ENCODE results near the gene UNK. TPM values are rescaled to one million over a fixed set of nuclear protein-coding genes. Genes with fewer than 3 reads are reported as not detected.

The UNK gene
- total RNA-seq, 1 donor from 2014 or later = 16.7 TPM

- Histone ChIP-seq H3K36me3 (ENCODE audit: insufficient read depth, low read length) (peaks cover 19% of the 10 kb centered on the region), H3K9ac (ENCODE audit: low read length) (no peak overlapping the region)
- no peak for FAIRE-seq
Observed at GRCh38 chr17:75773121-75773807, 11.3 kb upstream of the UNK start.

GRCh38 chr17:75773808-75774470 lies 10.7 kb upstream of the UNK start:
- Mint-ChIP-seq H3K27me3 (ENCODE audit: low read depth, unreplicated experiment) (no peaks in the 10 kb centered on the region), H3K27ac (ENCODE audit: unreplicated experiment) (no peak overlapping the region), H3K9me3 (ENCODE audit: unreplicated experiment) (peaks cover 1% of the 10 kb centered on the region), H3K36me3 (ENCODE audit: low read depth, unreplicated experiment) (peaks cover 24% of the 10 kb centered on the region), H3K4me1 (ENCODE audit: low read depth, unreplicated experiment) (peaks cover 10% of the 10 kb centered on the region), H3K4me3 (ENCODE audit: unreplicated experiment) (no peak overlapping the region)
- Histone ChIP-seq H3K27ac (ENCODE audit: low read depth, low read length) (no peak overlapping the region), H4K20me1 (ENCODE audit: insufficient read depth, low read length) (peaks cover 49% of the 10 kb centered on the region), H3K79me2 (ENCODE audit: insufficient read depth, low read length) (peaks cover 28% of the 10 kb centered on the region), H3K4me1 (ENCODE audit: insufficient read depth, low read length) (peaks cover 13% of the 10 kb centered on the region), H3K4me3 (ENCODE audit: insufficient read depth, low read depth, low read length) (no peak overlapping the region), H3K36me3 (ENCODE audit: insufficient read depth, low read length) (peaks cover 23% of the 10 kb centered on the region), H3K9ac (ENCODE audit: low read length) (no peak overlapping the region), H2AFZ (ENCODE audit: low read depth, low read length) (no peak overlapping the region), H3K4me2 (ENCODE audit: low read length) (no peak overlapping the region), H3K9me3 (ENCODE audit: insufficient read depth, low read depth, low read length) (no peaks in the 10 kb centered on the region), H3K27me3 (ENCODE audit: insufficient read depth, low read length) (no peaks in the 10 kb centered on the region)
- DNase-seq (ENCODE audit: low read depth) (no peak), FAIRE-seq (no peak)
- TF ChIP-seq CTCF (IDR thresholded peaks at IDR 0.05; ENCODE audit: insufficient read depth, low read depth, low read length) = no peak
- no peak for TF ChIP-seq EZH2 (IDR thresholded peaks at IDR 0.05; ENCODE audit: insufficient read depth, low read length)

More at GRCh38 chr17:75773121-75773807, 11.3 kb upstream of the UNK start:
- no peak for TF ChIP-seq EZH2 (IDR thresholded peaks at IDR 0.05; ENCODE audit: insufficient read depth, low read length)
- H3K4me2 ChIP-seq (ENCODE audit: low read length) = no peak overlapping the region
- no peak overlapping the region for H2AFZ ChIP-seq (ENCODE audit: low read depth, low read length)
- H3K27me3 Mint-ChIP-seq (ENCODE audit: low read depth, unreplicated experiment) = no peaks in the 10 kb centered on the region
- peaks cover 13% of the 10 kb centered on the region for H3K4me1 ChIP-seq (ENCODE audit: insufficient read depth, low read length)
- no peaks in the 10 kb centered on the region for H3K9me3 ChIP-seq (ENCODE audit: insufficient read depth, low read depth, low read length)
- H3K27ac Mint-ChIP-seq (ENCODE audit: unreplicated experiment) = no peak overlapping the region
- H3K4me3 ChIP-seq (ENCODE audit: insufficient read depth, low read depth, low read length) = no peak overlapping the region
- H4K20me1 ChIP-seq (ENCODE audit: insufficient read depth, low read length) = peaks cover 42% of the 10 kb centered on the region
- H3K4me1 Mint-ChIP-seq (ENCODE audit: low read depth, unreplicated experiment) = peaks cover 10% of the 10 kb centered on the region
- H3K27ac ChIP-seq (ENCODE audit: low read depth, low read length) = no peak overlapping the region
- peaks cover 19% of the 10 kb centered on the region for H3K36me3 Mint-ChIP-seq (ENCODE audit: low read depth, unreplicated experiment)
- DNase-seq (ENCODE audit: low read depth) = no peak
- H3K79me2 ChIP-seq (ENCODE audit: insufficient read depth, low read length) = peaks cover 21% of the 10 kb centered on the region
- no peak overlapping the region for H3K4me3 Mint-ChIP-seq (ENCODE audit: unreplicated experiment)
- peaks cover 1% of the 10 kb centered on the region for H3K9me3 Mint-ChIP-seq (ENCODE audit: unreplicated experiment)
- no peaks in the 10 kb centered on the region for H3K27me3 ChIP-seq (ENCODE audit: insufficient read depth, low read length)

- H3K4me3 ChIP-seq (ENCODE audit: insufficient read depth, low read depth, low read length) = no peak overlapping the region
- H3K36me3 ChIP-seq (ENCODE audit: insufficient read depth, low read length) = peaks cover 23% of the 10 kb centered on the region
- TF ChIP-seq CTCF (IDR thresholded peaks at IDR 0.05; ENCODE audit: insufficient read depth, low read depth, low read length) (no peak), EZH2 (IDR thresholded peaks at IDR 0.05; ENCODE audit: insufficient read depth, low read length) (no peak)
- H3K9ac ChIP-seq (ENCODE audit: low read length) = no peak overlapping the region
- H3K4me1 ChIP-seq (ENCODE audit: insufficient read depth, low read length) = peaks cover 13% of the 10 kb centered on the region
- no peak overlapping the region for H2AFZ ChIP-seq (ENCODE audit: low read depth, low read length)
- Mint-ChIP-seq H3K4me3 (ENCODE audit: unreplicated experiment) (peak overlapping the region; percentile 50), H3K27ac (ENCODE audit: unreplicated experiment) (no peak overlapping the region), H3K9me3 (ENCODE audit: unreplicated experiment) (peaks cover 1% of the 10 kb centered on the region), H3K27me3 (ENCODE audit: low read depth, unreplicated experiment) (no peaks in the 10 kb centered on the region), H3K4me1 (ENCODE audit: low read depth, unreplicated experiment) (peaks cover 10% of the 10 kb centered on the region), H3K36me3 (ENCODE audit: low read depth, unreplicated experiment) (peaks cover 25% of the 10 kb centered on the region)
- DNase-seq (ENCODE audit: low read depth) (no peak), FAIRE-seq (no peak)
- no peaks in the 10 kb centered on the region for H3K9me3 ChIP-seq (ENCODE audit: insufficient read depth, low read depth, low read length)
- H4K20me1 ChIP-seq (ENCODE audit: insufficient read depth, low read length) = peaks cover 50% of the 10 kb centered on the region
- H3K79me2 ChIP-seq (ENCODE audit: insufficient read depth, low read length) = peaks cover 33% of the 10 kb centered on the region
- H3K27me3 ChIP-seq (ENCODE audit: insufficient read depth, low read length) = no peaks in the 10 kb centered on the region
- no peak overlapping the region for H3K27ac ChIP-seq (ENCODE audit: low read depth, low read length)
- H3K4me2 ChIP-seq (ENCODE audit: low read length) = no peak overlapping the region
Observed at GRCh38 chr17:75774471-75774990, 10.1 kb upstream of the UNK start.

Measured in astrocyte (in vitro differentiated cells and primary cell).